HEK293 (cell line): Measurements from ENCODE around the gene TAGAP.

Experiments
- CTCF ChIP-seq: fragments of 450-650 bp; formaldehyde crosslinking; IDR thresholded peaks from 2 replicates; pipeline ENCODE4 v1.5.1; 2016; ENCODE audit warnings: missing biosample characterization, missing genetic modification characterization
- HOXA7 ChIP-seq: sonication (generic); formaldehyde crosslinking; IDR thresholded peaks from 2 replicates; pipeline ENCODE4 v1.8.1; 2022; ENCODE audit warnings: missing genetic modification reagents, borderline replicate concordance
- PATZ1 ChIP-seq: fragments of 450-650 bp; formaldehyde crosslinking; IDR thresholded peaks from 2 replicates; pipeline ENCODE4 v1.5.1; 2016; ENCODE audit warnings: missing biosample characterization, missing genetic modification characterization
- ZBTB1 ChIP-seq: fragments of 450-650 bp; formaldehyde crosslinking; IDR thresholded peaks from 2 replicates; pipeline ENCODE4 v1.5.1; 2016; ENCODE audit warnings: missing biosample characterization, missing genetic modification characterization
- ZBTB10 ChIP-seq: fragments of 450-650 bp; formaldehyde crosslinking; IDR thresholded peaks from 2 replicates; pipeline ENCODE4 v1.5.1; 2016; ENCODE audit warnings: missing biosample characterization, missing genetic modification characterization
- ZBTB6 ChIP-seq: fragments of 450-650 bp; formaldehyde crosslinking; IDR thresholded peaks from 2 replicates; pipeline ENCODE4 v1.5.1; 2017; ENCODE audit warnings: missing biosample characterization, missing genetic modification characterization
- ZBTB8A ChIP-seq: fragments of 450-650 bp; formaldehyde crosslinking; IDR thresholded peaks from 2 replicates; pipeline ENCODE4 v1.5.1; 2016; ENCODE audit warnings: missing biosample characterization, missing genetic modification characterization
- ZIC2 ChIP-seq: fragments of 450-650 bp; formaldehyde crosslinking; IDR thresholded peaks from 2 replicates; pipeline ENCODE4 v1.5.1; 2016; ENCODE audit warnings: missing biosample characterization, missing genetic modification characterization
- ZNF10 ChIP-seq: fragments of 450-650 bp; formaldehyde crosslinking; IDR thresholded peaks from 2 replicates; pipeline ENCODE4 v1.5.1; 2017; ENCODE audit warnings: missing biosample characterization, missing genetic modification characterization
- ZNF174 ChIP-seq: fragments of 450-650 bp; formaldehyde crosslinking; IDR thresholded peaks from 2 replicates; pipeline ENCODE4 v1.5.0; 2017; ENCODE audit warnings: missing biosample characterization, mild to moderate bottlenecking, missing genetic modification characterization
- ZNF175 ChIP-seq: fragments of 450-650 bp; formaldehyde crosslinking; IDR thresholded peaks from 2 replicates; pipeline ENCODE4 v1.5.1; 2016; ENCODE audit warnings: missing biosample characterization, missing genetic modification characterization
- ZNF311 ChIP-seq: fragments of 450-650 bp; formaldehyde crosslinking; IDR thresholded peaks from 2 replicates; pipeline ENCODE4 v1.5.1; 2017; ENCODE audit warnings: missing biosample characterization, missing genetic modification characterization, borderline replicate concordance
- ZNF513 ChIP-seq: fragments of 450-650 bp; IDR thresholded peaks from 2 replicates; pipeline ENCODE4 v1.5.1; 2018; ENCODE audit warnings: missing biosample characterization, missing genetic modification characterization
- ZNF645 ChIP-seq: fragments of 450-650 bp; formaldehyde crosslinking; IDR thresholded peaks from 2 replicates; pipeline ENCODE4; 2016; ENCODE audit warnings: missing biosample characterization, missing genetic modification characterization

GRCh38 chr6:159082039-159082815 is 37.4 kb upstream of the TAGAP start:
- no peak for TF ChIP-seq CTCF
- TF ChIP-seq ZNF645 (tag by site-specific recombination) = no peak
- no peak for TF ChIP-seq ZIC2 (tag by site-specific recombination)
- TF ChIP-seq ZNF175 = no peak
- no peak for TF ChIP-seq ZBTB1
- no peak for TF ChIP-seq ZNF513 (tag by site-specific recombination)
- no peak for TF ChIP-seq ZBTB10 (tag by site-specific recombination)
- no peak for TF ChIP-seq ZBTB8A (tag by site-specific recombination)
- no peak for TF ChIP-seq ZNF311 (tag by site-specific recombination)
- TF ChIP-seq PATZ1 (tag by site-specific recombination) = no peak
- TF ChIP-seq ZNF174 (tag by site-specific recombination) = no peak
- no peak for TF ChIP-seq ZBTB6 (tag by site-specific recombination)
- TF ChIP-seq ZNF10 (tag by site-specific recombination) = no peak
- no peak for TF ChIP-seq HOXA7 (CRISPR knock-in tag)
